ENCODE data around the gene ITGA4. TPM values are rescaled to one million over a fixed set of nuclear protein-coding genes. Genes with fewer than 3 reads are reported as not detected.
"Not testable (repeated sequence)": the region's sequence is repeated elsewhere in the genome, so short reads cannot be mapped to it uniquely, and the experiment has no call there.

Gene ITGA4
- polyA plus RNA-seq, 1 experiment = 16.7 TPM

- ChIA-PET CTCF (no interaction called here), POLR2A (no interaction called here)
- Histone ChIP-seq H3K9me3 (ENCODE audit: control insufficient read depth, insufficient read depth, low read length) (no peaks in the 10 kb centered on the region), H3K27me3 (ENCODE audit: control insufficient read depth, insufficient read depth, low read length) (no peaks in the 10 kb centered on the region), H3K4me3 (ENCODE audit: low read depth, low read length) (no peak overlapping the region), H3K27ac (ENCODE audit: low read depth, low read length) (no peak overlapping the region)
- TF ChIP-seq CTCF (IDR thresholded peaks at IDR 0.05; ENCODE audit: low read depth, low read length) = no peak
- DNase-seq (ENCODE audit: low read depth, low spot score) = no peak
Observed at GRCh38 chr2:181444654-181445053, 12.5 kb upstream of the ITGA4 start.

- Histone ChIP-seq H3K27ac (ENCODE audit: low read depth, low read length) (no peak overlapping the region), H3K4me3 (ENCODE audit: low read depth, low read length) (no peak overlapping the region), H3K9me3 (ENCODE audit: control insufficient read depth, insufficient read depth, low read length) (no peaks in the 10 kb centered on the region), H3K27me3 (ENCODE audit: control insufficient read depth, insufficient read depth, low read length) (no peaks in the 10 kb centered on the region)
- POLR2A ChIA-PET = no interaction called here
- TF ChIP-seq CTCF (IDR thresholded peaks at IDR 0.05; ENCODE audit: low read depth, low read length) = no peak
- CTCF ChIA-PET = interaction anchor here (0.8 to 2.7 kb wide), 3 partner anchors 10 to 342 kb away, joined by 4 to 8 read pairs (median 4); partner anchors contain the start of gene ITGA4
- DNase-seq (ENCODE audit: low read depth, low spot score) = no peak
Observed at GRCh38 chr2:181446985-181447384, 10.2 kb upstream of the ITGA4 start.

GRCh38 chr2:181449278-181449677 is 7.9 kb upstream of the ITGA4 start:
- POLR2A ChIA-PET; DNase-seq (ENCODE audit: low read depth, low spot score); H3K27me3 ChIP-seq (ENCODE audit: control insufficient read depth, insufficient read depth, low read length); H3K9me3 ChIP-seq (ENCODE audit: control insufficient read depth, insufficient read depth, low read length); H3K4me3 ChIP-seq (ENCODE audit: low read depth, low read length); H3K27ac ChIP-seq (ENCODE audit: low read depth, low read length); CTCF ChIA-PET: not testable (repeated sequence)

GRCh38 chr2:181454686-181455450 is 2.3 kb upstream of the ITGA4 start:
- Histone ChIP-seq H3K27ac (ENCODE audit: low read depth, low read length) (no peak overlapping the region), H3K4me3 (ENCODE audit: low read depth, low read length) (no peak overlapping the region), H3K27me3 (ENCODE audit: control insufficient read depth, insufficient read depth, low read length) (no peaks in the 10 kb centered on the region), H3K9me3 (ENCODE audit: control insufficient read depth, insufficient read depth, low read length) (no peaks in the 10 kb centered on the region)
- ChIA-PET CTCF (interaction anchor here (0.7 to 3.7 kb wide), 5 partner anchors 12 to 1329 kb away, joined by 3 to 15 read pairs (median 3); no protein-coding TSS in a partner anchor), POLR2A (no interaction called here)
- DNase-seq (ENCODE audit: low read depth, low spot score) = no peak
- no peak for TF ChIP-seq CTCF (IDR thresholded peaks at IDR 0.05; ENCODE audit: low read depth, low read length)

GRCh38 chr2:181456660-181457120 is 496 bp upstream of the ITGA4 start:
- no peak for DNase-seq (ENCODE audit: low read depth, low spot score)

More at GRCh38 chr2:181456660-181457120, 496 bp upstream of the ITGA4 start:
- Histone ChIP-seq H3K27ac (ENCODE audit: low read depth, low read length) (no peak overlapping the region), H3K27me3 (ENCODE audit: control insufficient read depth, insufficient read depth, low read length) (no peaks in the 10 kb centered on the region), H3K4me3 (ENCODE audit: low read depth, low read length) (peak overlapping the region; percentile 74), H3K9me3 (ENCODE audit: control insufficient read depth, insufficient read depth, low read length) (no peaks in the 10 kb centered on the region)
- TF ChIP-seq CTCF (IDR thresholded peaks at IDR 0.05; ENCODE audit: low read depth, low read length) = no peak
- CTCF ChIA-PET = interaction anchor here (0.6 to 3.7 kb wide), 23 partner anchors 9 to 1333 kb away, joined by 3 to 50 read pairs (median 4); no protein-coding TSS in a partner anchor
- POLR2A ChIA-PET = interaction anchor here (1.2 kb wide), 1 partner anchor 12 kb away, joined by 4 read pairs; no protein-coding TSS in a partner anchor

Data from AG04450 (cell line).